HFFc6 (cell line): Measurements from ENCODE around the gene GDAP2. TPM values are rescaled to one million over a fixed set of nuclear protein-coding genes. Genes with fewer than 3 reads are reported as not detected.
"Not testable (repeated sequence)": the region's sequence is repeated elsewhere in the genome, so short reads cannot be mapped to it uniquely, and the experiment has no call there.

Experiments
- DNase-seq: peaks from one replicate; pipeline ENCODE4 v3.0.0-alpha.2; 2018
- H3K27ac Mint-ChIP-seq: 2 replicates; pipeline ENCODE4 v1.8.0; 2020; ENCODE audit warnings: mild to moderate bottlenecking, mixed read lengths
- H3K27me3 Mint-ChIP-seq: 2 replicates; pipeline ENCODE4 v1.8.0; 2021; ENCODE audit warnings: mild to moderate bottlenecking, moderate library complexity, mixed read lengths; ENCODE audit not compliant: insufficient read depth
- H3K36me3 Mint-ChIP-seq: 2 replicates; pipeline ENCODE4 v1.8.0; 2021; ENCODE audit warnings: low read depth, mixed read lengths
- H3K4me1 Mint-ChIP-seq: 2 replicates; pipeline ENCODE4 v1.8.0; 2020; ENCODE audit warnings: low read depth, mixed read lengths
- H3K4me3 Mint-ChIP-seq: 2 replicates; pipeline ENCODE4 v1.8.0; 2020; ENCODE audit warnings: mild to moderate bottlenecking, moderate library complexity, mixed read lengths
- H3K9me3 Mint-ChIP-seq: 2 replicates; pipeline ENCODE4 v1.8.0; 2020; ENCODE audit warnings: mild to moderate bottlenecking, mixed read lengths
- CTCF ChIP-seq: fragments of 200-600 bp; sonication (generic); IDR thresholded peaks from 2 replicates; pipeline ENCODE4 v1.5.0; 2021; ENCODE audit warnings: antibody characterized with exemption, mild to moderate bottlenecking
- total RNA-seq, 6 experiments: library from RNA; stranded (reverse); fragmentation: NEBNext Ultra II Directional; extraction: Animal tissue kit (Norgen Biotek cat#: 25700); gene quantifications; 2 replicates in 1 of 6; 3 replicates in 5 of 6; pipeline ENCODE4 v1.2.3, GENCODE V29; 2021

The GDAP2 gene
- total RNA-seq, 6 experiments from 2014 or later: 21.6 to 29.8 (median 27.1) TPM

DNA sequence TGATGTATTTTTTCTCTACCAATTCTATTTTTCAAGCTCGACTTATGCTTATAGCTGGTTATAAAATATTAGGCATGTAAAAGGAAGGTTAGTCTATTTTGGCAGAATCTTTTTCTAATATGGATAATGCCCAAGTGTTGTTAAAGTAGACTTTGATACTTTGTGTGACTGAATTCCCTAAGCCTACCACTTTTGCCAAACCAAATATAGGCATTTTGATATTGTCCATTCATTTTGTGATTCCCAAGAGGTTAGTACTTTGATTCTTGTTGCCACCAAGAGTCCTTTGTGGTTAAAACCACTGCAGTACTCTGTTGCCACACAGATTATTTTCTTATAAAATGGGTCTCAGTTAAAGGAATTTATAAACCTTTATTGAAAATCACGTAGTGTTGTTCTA is 4.3 kb upstream of the GDAP2 start:
- H3K27me3 Mint-ChIP-seq: peaks cover 2% of the 10 kb centered on the region; the same call in 1 of the 2 replicates
- TF ChIP-seq CTCF: no peak
- no peaks in the 10 kb centered on the region for H3K9me3 Mint-ChIP-seq
- no peak overlapping the region for H3K4me3 Mint-ChIP-seq
- H3K27ac Mint-ChIP-seq: no peak overlapping the region
- H3K4me1 Mint-ChIP-seq: peaks cover 29% of the 10 kb centered on the region
- peaks cover 18% of the 10 kb centered on the region for H3K36me3 Mint-ChIP-seq
- no peak for DNase-seq

DNA sequence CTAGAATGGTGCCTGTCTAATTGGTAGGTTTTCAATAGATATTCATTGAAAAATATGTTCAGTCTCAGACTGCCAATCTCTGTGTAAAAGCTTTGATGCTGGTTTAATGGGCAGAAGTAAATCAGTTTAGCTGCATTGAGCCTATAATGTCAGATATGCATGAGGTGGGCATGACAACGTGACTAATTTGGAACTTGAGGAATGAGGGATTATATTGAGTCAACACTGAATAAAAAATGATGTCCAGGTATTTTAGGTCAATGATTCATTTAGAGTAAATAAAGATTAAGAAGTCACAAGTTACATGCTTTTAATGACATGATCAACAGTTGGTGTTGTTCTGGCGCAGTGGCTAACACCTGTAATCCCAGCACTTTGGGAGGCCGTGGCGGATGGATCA is 3.2 kb upstream of the GDAP2 start:
- Mint-ChIP-seq H3K36me3 (peaks cover 7% of the 10 kb centered on the region), H3K4me1 (peaks cover 39% of the 10 kb centered on the region), H3K27me3 (peaks cover 2% of the 10 kb centered on the region; the same call in 1 of the 2 replicates), H3K27ac (no peak overlapping the region), H3K4me3 (no peak overlapping the region), H3K9me3 (no peaks in the 10 kb centered on the region)
- no peak for DNase-seq
- TF ChIP-seq CTCF: no peak

DNA sequence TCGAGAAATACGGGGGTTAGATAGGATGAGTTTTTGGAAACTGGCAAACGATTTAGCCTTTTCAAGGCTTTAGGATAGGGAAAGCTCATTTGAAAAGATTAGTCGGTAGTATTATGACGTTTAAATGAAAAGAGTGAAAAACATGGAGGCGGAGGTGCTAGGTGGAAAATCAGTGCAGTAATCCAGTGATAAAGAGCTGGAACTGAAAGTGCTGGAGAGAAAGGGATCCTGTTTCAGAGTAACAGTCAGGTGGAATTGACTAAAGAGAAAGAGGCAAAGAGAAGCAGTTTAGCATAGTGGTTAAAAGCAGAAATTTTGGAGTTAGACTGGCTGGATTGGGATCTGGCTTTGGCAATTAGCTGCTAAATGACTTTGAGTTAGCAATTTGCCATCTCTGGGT is 1.1 kb upstream of the GDAP2 start:
- Mint-ChIP-seq H3K36me3 (peaks cover 7% of the 10 kb centered on the region; the same call in 1 of the 2 replicates), H3K9me3 (no peaks in the 10 kb centered on the region), H3K4me3 (peak overlapping the region; percentile 96), H3K4me1 (peaks cover 56% of the 10 kb centered on the region), H3K27ac (peak overlapping the region; percentile 67), H3K27me3 (peaks cover 2% of the 10 kb centered on the region; the same call in 1 of the 2 replicates)
- no peak for DNase-seq
- no peak for TF ChIP-seq CTCF

DNA sequence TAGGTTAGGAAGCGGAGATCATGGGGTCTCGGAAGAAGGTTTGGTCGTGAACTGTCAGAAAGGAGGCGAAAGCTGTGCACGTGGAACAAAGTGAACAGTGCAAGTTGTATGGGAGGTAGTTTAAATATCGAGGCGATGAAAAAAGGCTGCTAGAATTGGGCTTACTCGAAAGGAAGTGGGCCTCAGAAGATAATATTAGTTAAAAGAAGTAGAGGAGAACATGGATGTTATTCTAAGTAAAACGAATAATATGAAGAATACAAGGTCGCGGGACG is 689 bp upstream of the GDAP2 start:
- peak overlapping the region; percentile 96 for H3K4me3 Mint-ChIP-seq
- H3K9me3 Mint-ChIP-seq: no peaks in the 10 kb centered on the region
- peaks cover 7% of the 10 kb centered on the region; the same call in 1 of the 2 replicates for H3K36me3 Mint-ChIP-seq
- DNase-seq: no peak
- peaks cover 2% of the 10 kb centered on the region; the same call in 1 of the 2 replicates for H3K27me3 Mint-ChIP-seq
- peaks cover 56% of the 10 kb centered on the region for H3K4me1 Mint-ChIP-seq
- peak overlapping the region; percentile 67 for H3K27ac Mint-ChIP-seq
- no peak for TF ChIP-seq CTCF

- peak; percentile 43 for TF ChIP-seq CTCF
- Mint-ChIP-seq H3K36me3 (peaks cover 3% of the 10 kb centered on the region; the same call in 1 of the 2 replicates), H3K9me3 (no peaks in the 10 kb centered on the region), H3K27me3 (peaks cover 2% of the 10 kb centered on the region), H3K4me3 (peak overlapping the region; percentile 96), H3K4me1 (peaks cover 56% of the 10 kb centered on the region), H3K27ac (peak overlapping the region; percentile 67)
- peak; percentile 55 for DNase-seq
Observed at GRCh38 chr1:117928881-117929342, 509 bp downstream of the GDAP2 start.

- Mint-ChIP-seq H3K27ac (no peak overlapping the region), H3K27me3 (peaks cover 2% of the 10 kb centered on the region), H3K4me3 (no peak overlapping the region), H3K36me3 (peaks cover 6% of the 10 kb centered on the region; the same call in 1 of the 2 replicates), H3K9me3 (no peaks in the 10 kb centered on the region), H3K4me1 (peaks cover 37% of the 10 kb centered on the region)
- no peak for TF ChIP-seq CTCF
- DNase-seq: no peak
Observed at GRCh38 chr1:117925981-117926380, 3.4 kb downstream of the GDAP2 start.

DNA sequence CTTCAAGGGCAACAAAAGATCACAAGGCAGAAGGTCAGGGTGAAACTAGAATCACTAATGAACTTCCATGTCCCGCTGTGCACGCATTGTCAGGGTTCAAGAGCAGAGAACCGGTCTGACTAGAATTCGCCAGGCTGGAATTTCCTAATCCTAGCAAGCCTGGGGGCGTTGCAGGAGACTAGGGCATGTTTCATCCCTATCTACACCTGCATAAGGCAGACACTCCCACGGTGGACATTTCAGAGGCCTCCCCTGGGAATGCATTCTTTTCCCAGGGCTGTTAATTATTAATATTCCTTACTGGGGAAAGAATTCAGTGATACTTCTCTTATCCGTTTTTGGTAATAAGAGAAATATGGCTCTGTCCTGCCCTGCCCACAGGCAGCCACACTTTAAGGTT is 6.7 kb downstream of the GDAP2 start:
- not testable (repeated sequence) for H3K27ac Mint-ChIP-seq, H3K27me3 Mint-ChIP-seq, H3K4me3 Mint-ChIP-seq, DNase-seq, H3K36me3 Mint-ChIP-seq, H3K9me3 Mint-ChIP-seq
- H3K4me1 Mint-ChIP-seq: peaks cover 18% of the 10 kb centered on the region
